ENCODE results near the gene KCNJ13.

DNA sequence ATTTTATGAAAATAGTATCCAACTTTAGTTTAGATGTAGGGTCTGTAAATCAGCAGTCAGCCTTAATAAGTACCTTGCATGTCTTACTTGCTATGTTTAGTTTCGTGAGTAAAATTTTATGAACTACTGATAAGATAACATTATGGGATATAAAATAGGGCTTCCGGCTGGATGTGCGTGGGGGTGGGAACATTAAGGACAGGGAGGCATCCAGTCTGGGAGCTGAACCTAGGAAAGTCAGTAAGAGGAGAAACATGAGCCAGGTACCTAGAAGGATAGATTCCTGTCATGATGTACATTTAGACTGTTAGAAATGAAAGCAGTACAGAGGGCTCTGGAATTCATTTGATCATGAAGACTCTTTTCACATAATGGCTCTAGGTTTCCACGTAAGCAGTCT, 12.7 kb upstream of the KCNJ13 start:
- TF ChIP-seq EZH2 (IDR thresholded peaks at IDR 0.05), result no peak
- no peak for TF ChIP-seq EGR1 (IDR thresholded peaks at IDR 0.05; ENCODE audit: low read depth)
- TF ChIP-seq CEBPB (IDR thresholded peaks at IDR 0.05; ENCODE audit: low read depth), result no peak
- TF ChIP-seq, protein P1, sequence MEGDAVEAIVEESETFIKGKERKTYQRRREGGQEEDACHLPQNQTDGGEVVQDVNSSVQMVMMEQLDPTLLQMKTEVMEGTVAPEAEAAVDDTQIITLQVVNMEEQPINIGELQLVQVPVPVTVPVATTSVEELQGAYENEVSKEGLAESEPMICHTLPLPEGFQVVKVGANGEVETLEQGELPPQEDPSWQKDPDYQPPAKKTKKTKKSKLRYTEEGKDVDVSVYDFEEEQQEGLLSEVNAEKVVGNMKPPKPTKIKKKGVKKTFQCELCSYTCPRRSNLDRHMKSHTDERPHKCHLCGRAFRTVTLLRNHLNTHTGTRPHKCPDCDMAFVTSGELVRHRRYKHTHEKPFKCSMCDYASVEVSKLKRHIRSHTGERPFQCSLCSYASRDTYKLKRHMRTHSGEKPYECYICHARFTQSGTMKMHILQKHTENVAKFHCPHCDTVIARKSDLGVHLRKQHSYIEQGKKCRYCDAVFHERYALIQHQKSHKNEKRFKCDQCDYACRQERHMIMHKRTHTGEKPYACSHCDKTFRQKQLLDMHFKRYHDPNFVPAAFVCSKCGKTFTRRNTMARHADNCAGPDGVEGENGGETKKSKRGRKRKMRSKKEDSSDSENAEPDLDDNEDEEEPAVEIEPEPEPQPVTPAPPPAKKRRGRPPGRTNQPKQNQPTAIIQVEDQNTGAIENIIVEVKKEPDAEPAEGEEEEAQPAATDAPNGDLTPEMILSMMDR (IDR thresholded peaks at IDR 0.05 in 2 of 3, conservative IDR thresholded peaks at IDR 0.05 in 1 of 3; ENCODE audit: borderline replicate concordance in 1 of 3, insufficient read depth in 1 of 3, low read depth in 2 of 3, low read length in 2 of 3), result no peak
- TF ChIP-seq SIN3A (IDR thresholded peaks at IDR 0.05; ENCODE audit: low read depth), result no peak
- no peak for TF ChIP-seq POLR2A (IDR thresholded peaks at IDR 0.05; ENCODE audit: borderline replicate concordance, extremely low read depth, insufficient read depth, insufficient read length)
